SIG-M5 treated with dmso at 0.1 percent for 504 hours (cell line): ENCODE results near the gene HOMER3.

Source experiments
- DNase-seq: peaks from one replicate; lab custom pipeline; 2025; ENCODE audit not compliant: unreplicated experiment; lab: John Stamatoyannopoulos, UW

The HOMER3 gene

DNA sequence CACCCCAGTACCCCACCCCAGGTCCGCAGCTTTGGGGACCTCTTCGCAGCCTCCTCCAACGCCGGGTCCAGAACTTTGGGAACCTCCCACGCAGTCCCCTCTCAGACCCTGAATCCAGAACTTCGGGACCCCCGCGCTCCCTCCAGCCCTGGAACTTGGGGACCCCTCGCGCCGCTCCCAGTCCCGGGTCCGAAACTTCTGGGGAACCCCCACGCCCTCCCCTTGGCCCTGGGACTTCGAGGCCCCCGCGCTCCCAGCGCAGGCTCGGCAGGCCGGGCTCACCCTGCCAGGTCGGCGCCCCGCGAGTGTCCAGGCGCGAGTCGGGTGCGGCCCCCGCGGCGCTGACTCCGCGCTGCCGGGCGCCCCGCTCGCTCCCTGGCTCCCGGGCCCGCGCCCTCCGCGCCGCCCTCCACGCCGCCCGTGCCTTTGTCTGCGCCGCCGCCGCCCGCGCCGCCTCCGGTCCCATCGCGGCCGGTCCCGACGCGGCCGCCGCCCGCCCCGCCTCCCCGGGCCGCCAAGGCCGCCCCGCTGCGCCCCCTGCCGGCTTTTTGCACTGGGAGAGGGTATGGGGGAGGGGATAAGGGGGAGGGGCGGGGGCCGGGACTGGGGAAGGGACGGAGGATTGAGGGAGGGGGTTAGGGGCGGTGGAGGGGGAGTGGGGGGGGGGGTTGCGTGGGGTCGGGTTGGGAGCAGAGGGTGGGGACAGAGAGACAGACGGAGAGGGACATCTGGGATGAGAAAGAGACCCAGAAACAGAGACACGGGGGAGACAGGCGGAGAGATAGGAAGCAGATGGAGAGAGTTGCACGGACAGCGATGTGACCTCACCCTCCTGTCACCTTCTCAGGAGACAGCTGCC is at the start of gene HOMER3:
TSS of gene HOMER3 (minus strand) at position 449 of the 859 bp plus-strand sequence. CDS start 2,235 bp downstream, outside the sequence.
- DNase-seq: peak; percentile 21

DNA sequence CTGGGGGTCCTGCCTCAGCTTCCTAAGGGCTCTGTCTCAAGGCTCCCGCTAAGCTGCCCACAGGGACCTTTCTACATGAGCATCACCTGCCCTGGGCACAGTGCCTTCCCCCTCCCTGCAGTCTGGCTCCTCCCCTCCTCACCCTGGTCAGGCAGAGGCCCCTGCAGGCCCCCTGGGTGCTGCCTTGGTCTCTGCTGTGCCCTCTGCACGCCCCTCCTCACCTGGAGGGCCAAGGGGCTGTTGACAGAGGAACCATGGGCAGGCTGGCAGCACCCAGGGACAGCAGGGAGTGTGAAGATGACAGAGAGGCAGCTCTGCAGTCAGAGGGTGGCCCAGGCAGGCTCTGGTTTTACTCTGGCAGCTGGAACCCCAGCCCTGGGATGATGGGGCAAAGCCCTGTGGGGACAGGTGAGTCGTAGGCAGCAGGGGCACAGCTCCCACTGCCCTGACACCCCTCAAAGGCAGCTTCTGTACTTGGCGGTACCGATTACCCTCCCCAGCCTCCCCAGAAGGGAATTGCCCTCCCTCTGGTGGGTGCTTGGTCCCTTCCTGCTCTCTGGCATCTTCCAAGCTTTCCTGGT is 49.2 kb upstream of the HOMER3 start:
- no peak for DNase-seq

DNA sequence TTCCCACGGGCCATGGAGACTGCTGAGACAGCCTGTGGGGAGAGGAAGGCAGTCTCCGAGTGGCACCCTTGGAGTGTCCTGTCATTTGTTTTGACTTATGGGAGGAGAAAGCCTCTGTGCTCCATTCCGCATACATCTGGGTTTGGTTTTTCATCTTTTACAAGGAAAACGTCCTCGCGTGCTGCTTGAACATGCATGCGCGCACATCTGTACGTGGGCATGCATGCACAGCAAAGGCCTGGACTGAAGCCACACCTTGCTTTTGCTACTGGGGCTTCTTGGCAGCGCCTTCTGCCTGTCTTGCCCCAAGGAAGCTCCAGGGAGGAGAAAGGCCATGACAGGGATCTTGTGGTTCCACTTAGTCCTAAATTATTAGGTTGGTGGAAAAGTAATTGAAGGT is 48.3 kb upstream of the HOMER3 start:
- no peak for DNase-seq

DNA sequence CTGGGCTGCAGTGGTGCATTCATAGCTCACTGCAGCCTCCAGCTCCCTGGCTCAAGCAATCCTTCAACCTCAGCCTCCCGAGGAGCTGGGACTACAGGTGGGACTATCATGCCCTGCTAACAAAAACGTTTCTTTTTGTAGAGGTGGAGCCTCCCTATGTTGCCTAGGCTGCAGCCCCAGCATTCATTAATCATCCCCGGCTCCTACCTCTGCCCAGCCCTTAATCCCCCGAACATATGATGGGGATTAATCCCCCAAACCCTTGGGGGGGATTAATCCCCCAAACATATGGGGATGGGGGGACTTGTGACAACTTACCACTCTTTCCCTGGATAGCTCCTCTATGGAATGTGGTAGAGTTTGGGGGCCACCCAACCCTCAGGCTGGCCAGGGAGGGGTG is 46.4 kb upstream of the HOMER3 start:
- DNase-seq: no peak

DNA sequence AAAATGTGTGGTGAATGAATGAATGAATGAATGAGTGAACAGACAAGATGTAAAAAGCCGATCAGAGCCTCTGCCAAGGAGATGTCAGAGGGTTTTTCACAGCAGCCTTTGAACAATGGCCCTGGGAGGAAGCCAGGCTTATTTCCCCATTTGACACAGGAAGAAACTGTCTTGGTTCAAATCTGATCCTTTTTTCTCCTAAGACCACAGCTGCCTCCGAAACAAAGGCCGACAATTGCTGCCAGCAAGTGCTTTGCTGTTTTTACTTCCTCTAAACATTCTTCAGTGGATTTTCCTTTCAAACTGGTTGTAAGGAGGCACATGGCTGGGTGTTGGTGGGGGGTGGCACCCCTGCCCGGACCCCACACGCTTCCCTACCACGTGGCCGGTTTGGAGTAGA is 44.2 kb upstream of the HOMER3 start:
- DNase-seq: peak; percentile 41

DNA sequence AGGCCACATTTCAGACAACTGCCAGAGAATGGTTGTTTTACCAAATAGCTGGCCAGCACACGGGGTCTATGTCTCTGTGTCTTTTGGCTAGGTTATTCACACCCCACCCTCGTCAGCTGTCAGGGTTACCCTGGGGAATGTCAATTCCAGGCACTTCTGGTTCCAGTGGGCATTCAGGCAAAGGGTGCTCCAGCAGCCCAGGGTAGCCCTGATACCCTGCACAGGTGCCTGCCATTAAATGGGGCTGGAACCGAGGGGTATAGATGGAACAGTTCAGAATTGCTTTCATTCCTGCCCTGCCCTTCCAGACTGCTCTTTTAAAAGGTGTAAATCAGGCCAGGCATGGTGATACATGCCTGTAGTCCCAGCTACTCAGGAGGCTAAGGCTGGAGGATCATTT is 43.2 kb upstream of the HOMER3 start:
- no peak for DNase-seq

DNA sequence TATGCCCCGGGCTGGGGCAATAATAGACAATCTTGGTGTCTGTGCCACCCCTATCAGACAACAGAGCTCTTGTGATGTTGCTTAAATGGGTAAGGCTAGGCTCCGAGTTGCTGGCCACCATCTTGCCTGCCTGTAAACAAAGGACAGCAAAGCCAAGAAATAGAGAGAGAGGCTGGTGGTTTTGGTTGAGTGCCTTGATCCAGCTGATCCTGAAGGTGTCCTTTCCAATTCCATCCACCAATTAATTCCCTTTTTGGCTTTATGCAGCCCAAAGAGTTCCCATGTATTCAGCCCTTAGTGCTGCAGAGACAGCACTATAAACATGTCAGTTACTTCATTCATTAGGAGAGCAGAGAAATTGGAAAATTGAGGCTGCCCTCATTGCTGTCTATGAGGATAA is 41.7 kb upstream of the HOMER3 start:
- DNase-seq: no peak

DNA sequence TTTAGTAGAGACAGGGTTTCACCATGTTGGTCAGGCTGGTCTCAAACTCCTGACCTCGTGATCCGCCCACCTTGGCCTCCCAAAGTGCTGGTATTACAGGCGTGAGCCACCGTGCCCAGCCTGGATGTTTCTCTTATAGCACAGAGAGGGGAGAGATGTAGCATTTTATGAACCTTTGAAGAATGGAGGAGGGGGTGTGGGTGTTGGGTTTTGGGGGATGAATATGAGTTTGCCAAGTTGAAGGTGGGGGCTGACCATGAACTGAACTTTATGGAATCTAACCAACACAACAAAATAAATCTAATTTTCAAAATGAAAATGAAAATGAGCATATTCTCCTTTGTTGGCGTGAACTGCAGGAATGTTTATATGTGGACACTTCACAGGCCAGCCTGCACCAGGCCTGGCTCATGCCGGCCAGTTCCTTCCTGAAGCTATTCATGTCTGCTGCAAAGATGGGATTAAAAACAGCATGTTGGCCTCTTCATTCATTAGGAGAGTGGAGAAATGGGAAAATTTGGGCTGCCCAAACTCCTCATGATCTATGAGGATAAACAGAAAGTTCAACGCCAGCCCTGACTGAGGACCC is 39.5 kb upstream of the HOMER3 start:
- no peak for DNase-seq

DNA sequence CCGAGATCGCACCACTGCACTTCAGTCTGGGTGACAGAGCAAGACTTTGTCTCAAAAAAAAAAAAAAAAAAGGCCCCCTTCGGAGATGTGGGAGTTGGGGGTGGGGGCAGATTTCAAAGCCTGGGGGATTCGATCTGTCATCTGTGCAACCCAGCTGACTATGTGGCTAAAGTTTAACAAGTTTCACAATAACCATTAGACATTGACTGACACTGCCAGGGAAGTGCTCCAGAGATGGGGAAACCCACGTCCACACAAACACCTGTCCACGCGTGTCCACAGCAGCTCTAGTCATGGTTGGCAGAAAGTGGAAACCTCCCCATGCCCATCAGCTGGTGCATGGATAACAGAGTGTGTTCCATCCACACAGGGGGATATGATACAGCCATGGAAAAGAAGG is 37.6 kb upstream of the HOMER3 start:
- peak; percentile 16 for DNase-seq

DNA sequence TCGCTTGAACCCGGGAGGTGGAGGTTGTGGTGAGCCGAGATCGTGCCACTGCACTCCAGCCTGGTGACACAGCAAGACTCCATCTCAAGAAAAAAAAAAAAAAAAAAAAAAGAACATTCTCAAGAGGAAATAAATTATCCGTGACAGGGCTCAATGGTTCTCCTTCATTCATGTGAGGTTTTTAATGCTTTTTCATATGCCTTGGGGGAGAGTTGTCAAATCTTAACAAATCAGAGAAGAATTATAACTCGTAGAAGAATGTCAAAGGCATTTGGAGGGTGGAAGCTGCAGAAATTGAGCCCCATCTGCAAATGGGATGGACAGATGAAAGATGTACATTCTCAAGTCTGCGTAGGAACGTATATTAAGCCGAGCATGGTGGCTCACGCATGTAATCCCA is 34.9 kb upstream of the HOMER3 start:
- no peak for DNase-seq

DNA sequence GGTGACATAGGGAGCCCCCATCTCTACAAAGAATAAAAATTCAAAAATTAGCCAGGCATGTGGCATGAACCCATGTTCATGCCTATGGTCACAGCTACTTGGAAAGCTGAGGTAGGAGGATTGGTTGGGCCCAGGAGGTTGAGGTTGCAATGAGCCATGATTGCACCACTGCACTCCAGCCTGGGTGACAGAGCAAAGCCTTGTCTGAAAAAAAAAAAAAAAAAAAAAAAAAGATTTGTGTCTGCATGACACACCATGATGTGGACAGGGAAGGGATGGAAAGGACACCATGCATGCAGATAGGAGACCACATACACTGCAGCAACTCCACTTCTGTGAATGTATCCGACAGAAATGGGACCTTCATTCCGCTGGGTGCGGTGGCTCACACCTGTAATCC is 34.0 kb upstream of the HOMER3 start:
- DNase-seq: peak; percentile 53

DNA sequence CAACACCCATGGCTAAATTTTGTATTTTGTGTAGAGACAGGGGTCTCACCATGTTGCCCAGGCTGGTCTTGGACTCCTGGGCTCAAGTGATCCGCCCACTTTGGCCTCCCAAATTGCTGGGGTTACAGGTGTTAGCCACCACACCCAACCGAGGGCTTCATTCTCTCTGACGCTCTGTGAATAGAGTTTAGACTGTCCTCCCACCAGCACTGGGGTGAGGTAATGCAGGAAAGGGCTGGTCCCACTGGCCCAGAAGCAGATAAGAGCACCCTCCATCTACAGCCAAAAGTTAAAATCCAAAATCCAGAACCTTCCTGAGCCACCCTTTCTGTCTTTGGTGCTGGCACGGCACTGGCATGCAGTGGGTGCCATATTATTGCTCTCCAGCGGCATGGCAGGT is 31.8 kb upstream of the HOMER3 start:
- DNase-seq: no peak

DNA sequence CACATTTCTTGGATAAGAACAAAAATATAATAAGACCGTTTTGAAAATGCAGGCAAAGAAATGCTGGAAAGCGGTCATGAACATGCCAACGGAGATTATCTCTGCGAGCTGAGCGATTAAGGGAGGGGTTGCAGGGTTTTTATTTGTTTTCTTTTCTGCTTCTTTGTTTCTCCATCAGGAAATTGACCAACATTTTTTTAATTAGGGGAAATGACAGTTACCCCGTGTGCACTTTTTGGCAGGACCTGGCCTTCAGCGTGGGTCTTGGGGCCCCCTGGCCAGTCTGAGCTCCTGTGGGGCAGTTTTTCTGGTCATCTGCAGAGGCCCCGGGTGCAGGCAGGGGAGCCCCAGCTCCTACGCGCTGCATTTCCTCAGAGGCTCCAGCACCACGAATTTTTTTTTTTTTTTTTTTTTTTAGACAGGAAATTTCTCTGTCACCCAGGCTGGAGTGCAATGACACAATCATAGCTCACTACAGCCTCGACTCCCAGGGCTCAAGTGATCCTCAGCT is 31.3 kb upstream of the HOMER3 start:
- peak; percentile 80 for DNase-seq

DNA sequence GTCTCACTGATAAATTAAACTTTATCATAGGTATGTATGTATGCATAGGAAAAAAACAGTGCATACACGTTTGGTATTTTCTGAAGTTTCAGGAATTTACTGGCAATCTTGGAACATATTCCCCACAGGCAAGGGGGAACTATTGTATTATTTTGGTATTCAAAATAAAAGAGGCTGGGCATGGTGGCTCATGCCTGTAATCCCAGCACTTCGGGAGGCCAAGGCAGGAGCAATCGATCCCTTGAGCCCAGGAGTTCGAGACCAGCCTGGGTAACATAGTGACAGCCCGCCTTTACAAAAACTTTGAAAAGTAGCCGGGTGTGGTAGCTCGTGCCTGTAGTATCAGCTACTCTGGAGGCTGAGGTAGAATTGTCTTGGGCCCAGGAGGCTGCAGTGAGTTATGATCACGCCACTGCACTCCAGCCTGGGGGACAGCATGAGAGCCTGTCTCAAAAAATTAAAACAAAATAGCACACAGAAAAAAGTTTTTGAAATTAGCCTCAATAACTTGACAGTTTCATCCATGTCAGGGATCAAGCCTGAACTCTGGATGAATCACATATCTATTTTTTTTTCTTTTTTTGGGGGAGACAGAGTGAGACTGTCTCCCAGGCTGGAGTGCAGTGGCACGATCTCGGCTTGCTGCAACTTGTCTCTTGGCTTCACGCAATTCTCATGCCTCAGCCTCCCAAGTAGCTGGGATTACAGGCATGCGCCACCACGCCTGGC is 29.1 kb upstream of the HOMER3 start:
- DNase-seq: no peak

DNA sequence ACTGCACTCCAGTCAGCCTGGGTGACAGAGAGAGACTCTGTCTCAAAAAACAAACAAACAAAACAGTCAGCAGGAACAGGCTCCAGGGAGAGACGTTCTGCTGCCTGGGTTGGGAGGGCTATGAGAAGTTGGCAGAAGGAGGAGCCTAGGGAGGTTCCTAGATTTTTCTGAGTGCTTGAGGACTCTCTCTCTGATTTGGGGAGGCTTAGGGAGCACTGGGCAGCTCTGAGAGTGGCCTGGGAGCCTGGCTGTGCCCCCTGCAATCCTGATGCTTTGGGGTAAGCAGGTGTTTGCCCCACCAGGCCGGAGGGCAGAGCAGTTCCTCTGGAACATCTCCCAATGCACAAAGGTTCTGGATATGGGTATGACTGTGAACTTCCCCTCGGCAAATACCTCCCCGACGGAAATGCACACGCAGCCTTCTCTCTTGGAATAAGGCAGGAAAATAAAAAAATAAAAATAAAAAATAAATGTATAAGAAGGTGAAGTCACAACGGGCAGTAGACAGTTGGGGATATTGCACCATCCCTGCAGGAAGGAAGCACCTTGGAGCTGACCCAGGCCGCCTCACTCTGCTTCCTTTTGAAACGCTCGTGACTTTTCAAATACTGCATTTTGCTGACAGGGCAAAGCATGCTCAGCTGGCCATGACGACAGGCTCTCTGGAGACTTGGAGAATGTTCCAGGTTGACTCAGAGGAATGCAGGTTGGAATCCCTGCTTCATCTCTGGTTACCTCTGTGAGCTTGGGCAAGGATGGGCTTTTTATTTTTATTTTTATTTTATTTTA is 26.5 kb upstream of the HOMER3 start:
- peak; percentile 55 for DNase-seq

DNA sequence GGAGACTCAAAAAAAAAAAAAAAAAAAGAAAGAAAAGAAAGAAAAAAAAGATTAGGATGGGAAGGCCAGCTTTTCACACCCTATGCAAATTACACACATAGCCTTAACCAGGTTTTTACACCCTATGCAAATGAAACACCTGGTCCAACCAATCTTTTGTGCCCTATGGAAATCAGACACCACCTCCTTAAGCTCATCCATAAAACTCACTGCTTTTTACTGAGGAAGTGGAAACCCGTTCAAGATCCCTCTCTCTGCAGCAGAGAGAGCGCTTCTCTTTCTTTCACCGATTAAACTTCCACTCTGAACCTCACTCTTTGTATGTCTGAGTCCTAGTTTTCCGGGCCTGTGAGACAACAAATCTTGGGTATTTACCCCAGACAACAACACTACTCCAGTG is 25.3 kb upstream of the HOMER3 start:
- peak; percentile 16 for DNase-seq

DNA sequence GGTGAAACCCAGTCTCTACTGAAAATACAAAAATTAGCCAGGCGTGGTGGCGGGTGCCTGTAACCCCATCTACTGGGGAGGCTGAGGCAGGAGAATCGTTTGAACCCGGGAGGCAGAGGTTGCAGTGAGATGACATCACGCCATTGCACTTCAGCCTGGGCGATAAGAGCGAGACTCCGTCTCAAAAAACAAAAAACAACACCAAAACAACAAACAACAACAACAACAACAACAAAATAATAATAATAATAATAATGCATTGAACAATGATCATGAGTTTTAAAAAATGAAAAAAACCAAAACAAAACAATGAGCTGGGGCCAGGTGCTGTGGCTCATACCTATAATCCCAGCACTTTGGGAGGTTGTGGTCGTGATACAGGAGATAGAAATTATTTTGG is 23.1 kb upstream of the HOMER3 start:
- DNase-seq: no peak

DNA sequence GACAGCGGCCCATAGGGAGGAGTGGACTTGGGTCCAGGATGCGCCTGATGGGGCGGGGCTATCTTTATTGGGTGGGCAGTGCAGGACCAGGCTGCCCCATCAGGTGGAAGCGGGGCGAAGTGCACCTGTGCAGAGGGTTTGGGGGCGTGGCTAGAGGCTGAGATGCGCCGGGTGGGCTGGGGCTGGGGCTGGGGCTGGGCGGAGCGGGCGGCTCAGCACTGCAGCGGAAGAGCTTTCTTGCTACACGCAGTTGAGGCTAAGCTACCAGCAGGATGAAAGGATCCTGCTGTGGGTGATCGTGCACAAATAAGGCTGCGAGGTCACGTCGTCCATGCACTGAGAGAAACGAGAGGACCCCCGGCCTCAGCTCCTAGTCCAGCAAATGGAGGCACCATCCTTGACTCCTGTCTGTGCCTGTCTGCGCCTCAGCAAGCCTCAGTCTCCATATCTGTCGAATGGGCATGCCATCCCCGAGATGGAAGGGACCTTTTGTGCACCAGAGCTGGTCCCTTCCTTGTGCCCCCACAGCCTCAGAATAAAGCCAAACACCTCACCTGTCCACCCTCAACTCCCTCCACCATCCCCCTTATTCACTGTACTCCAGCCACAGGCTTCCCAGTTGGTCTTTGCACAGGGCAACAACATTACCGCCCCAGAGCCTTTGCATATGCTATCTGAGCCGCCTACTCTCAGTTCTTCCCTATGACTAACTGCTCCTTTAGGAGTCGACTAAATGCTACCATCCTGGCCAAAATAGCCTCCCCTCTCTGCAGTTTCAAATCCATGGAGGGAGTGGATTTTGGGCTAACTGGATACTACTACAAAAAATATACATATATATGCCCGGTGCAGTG is 21.0 kb upstream of the HOMER3 start:
- no peak for DNase-seq

DNA sequence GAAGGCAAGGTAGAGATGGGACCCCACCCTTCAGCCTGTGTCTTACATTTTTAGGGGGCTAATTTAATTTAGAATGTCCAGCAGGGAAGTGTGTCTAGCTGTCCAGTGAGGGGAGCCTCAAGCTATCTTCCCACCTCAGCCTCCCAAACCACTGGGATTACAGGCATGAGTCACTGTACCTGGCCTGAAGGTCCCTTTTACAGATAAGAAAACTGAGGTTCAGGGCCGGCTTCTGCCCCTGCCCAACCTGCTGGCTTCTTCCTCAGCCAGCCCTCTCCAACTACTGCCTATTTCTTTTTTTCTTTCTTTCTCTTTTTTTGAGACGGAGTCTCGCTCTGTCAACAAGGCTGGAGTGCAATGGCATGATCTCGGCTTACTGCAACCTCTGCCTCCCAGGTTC is 19.4 kb upstream of the HOMER3 start:
- no peak for DNase-seq

DNA sequence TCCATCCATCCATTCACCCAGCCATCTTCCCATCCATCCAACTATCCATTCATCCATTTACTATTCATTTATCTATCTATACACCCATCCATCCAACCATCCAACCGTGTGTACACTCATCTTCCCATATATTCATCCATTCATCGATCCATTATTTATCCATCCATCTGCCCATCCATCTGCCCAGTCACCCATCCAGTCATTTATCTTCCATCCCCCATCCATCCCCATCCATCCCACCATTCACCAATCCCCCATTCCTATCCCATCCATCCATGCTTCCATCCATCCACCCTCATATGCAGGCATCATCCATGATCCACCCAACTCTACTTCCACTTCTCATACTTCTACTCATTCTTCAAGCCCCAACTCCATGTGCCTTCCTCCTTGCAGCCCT is 14.0 kb upstream of the HOMER3 start:
- no peak for DNase-seq
